DND-41 (cell line): ENCODE measurements around the gene RENBP.

Experiments used
- ATAC-seq: fragments of 200-7000 bp; cut with Tn5 transposase; 3 replicates; pipeline ENCODE4 v1.9.1; 2021; ENCODE audit warnings: low read depth; ENCODE audit not compliant: insufficient read depth
- DNase-seq: peaks from one replicate; pipeline ENCODE4 v3.0.0-alpha.2; 2020
- H2AFZ ChIP-seq: 2 replicates; pipeline ENCODE4 v1.6.0; 2012; ENCODE audit warnings: low read depth, low read length
- H3K27ac ChIP-seq: 2 replicates; pipeline ENCODE4 v1.5.1; 2012; ENCODE audit warnings: low read length, inconsistent platforms
- H3K27me3 ChIP-seq: fragments of 200-600 bp; sonication (generic); 2 replicates; pipeline ENCODE4 v1.6.0; 2012; ENCODE audit warnings: low read length, mild to moderate bottlenecking, inconsistent platforms; ENCODE audit not compliant: insufficient read depth, poor library complexity
- H3K36me3 ChIP-seq: 2 replicates; pipeline ENCODE4 v1.5.1; 2012; ENCODE audit warnings: low read length, inconsistent platforms; ENCODE audit not compliant: insufficient read depth
- H3K4me1 ChIP-seq: 2 replicates; pipeline ENCODE4 v1.5.1; 2012; ENCODE audit warnings: mild to moderate bottlenecking, low read length; ENCODE audit not compliant: insufficient read depth
- H3K4me2 ChIP-seq: 2 replicates; pipeline ENCODE4 v1.6.0; 2012; ENCODE audit warnings: mild to moderate bottlenecking, moderate library complexity, low read length, inconsistent platforms; ENCODE audit not compliant: insufficient read depth
- H3K4me3 ChIP-seq, 2 experiments: fragments of 200-600 bp in 1 of 2; shearing (Covaris generic) in 1 of 2; 2 replicates each; pipeline ENCODE4 v1.5.1; 2012 to 2016; ENCODE audit warnings: inconsistent platforms in 2 of 2, low read length in 2 of 2, mild to moderate bottlenecking in 2 of 2, low read depth in 1 of 2, moderate library complexity in 1 of 2
- H3K79me2 ChIP-seq: 2 replicates; pipeline ENCODE4 v1.6.0; 2012; ENCODE audit warnings: low read length, inconsistent platforms; ENCODE audit not compliant: insufficient read depth
- H3K9ac ChIP-seq: 2 replicates; pipeline ENCODE4 v1.6.0; 2012; ENCODE audit warnings: low read depth, mild to moderate bottlenecking, inconsistent platforms, low read length, moderate library complexity
- H3K9me3 ChIP-seq: 2 replicates; pipeline ENCODE4 v1.5.1; 2012; ENCODE audit warnings: low read length, moderate library complexity, mild to moderate bottlenecking, inconsistent platforms; ENCODE audit not compliant: insufficient read depth, severe bottlenecking
- H4K20me1 ChIP-seq: 2 replicates; pipeline ENCODE4 v1.6.0; 2012; ENCODE audit warnings: low read length; ENCODE audit not compliant: insufficient read depth
- EZH2 ChIP-seq: IDR thresholded peaks from 3 replicates; pipeline ENCODE4 v1.6.1; 2012; ENCODE audit warnings: borderline replicate concordance, low read depth, mild to moderate bottlenecking, moderate library complexity, low read length, inconsistent platforms; ENCODE audit not compliant: severe bottlenecking
- TF ChIP-seq, protein P1 (sequence below): IDR thresholded peaks from 2 replicates; pipeline ENCODE4 v1.5.1; 2012; ENCODE audit warnings: borderline replicate concordance, low read length, moderate library complexity, mild to moderate bottlenecking; ENCODE audit not compliant: poor library complexity, severe bottlenecking; ENCODE audit errors: extremely low read depth

The RENBP gene

GRCh38 chrX:153944140-153944799 is at the start of gene RENBP:
Gene RENBP (minus strand): TSS chrX:153944643. CDS start chrX:153944610, 33 bp downstream.
- peak; percentile 56 for ATAC-seq

GRCh38 chrX:153993978-153994377 is 49.5 kb upstream of the RENBP start:
- no peak for DNase-seq
- no peaks in the 10 kb centered on the region for H3K36me3 ChIP-seq
- no peaks in the 10 kb centered on the region for H4K20me1 ChIP-seq
- H3K4me2 ChIP-seq: no peak overlapping the region
- H3K27ac ChIP-seq: no peak overlapping the region
- no peaks in the 10 kb centered on the region for H3K9me3 ChIP-seq
- no peaks in the 10 kb centered on the region for H3K4me1 ChIP-seq
- H3K4me3 ChIP-seq: no peak overlapping the region
- H3K79me2 ChIP-seq: no peaks in the 10 kb centered on the region
- no peak for ATAC-seq
- H3K9ac ChIP-seq: no peak overlapping the region
- H2AFZ ChIP-seq: no peak overlapping the region
- no peaks in the 10 kb centered on the region for H3K27me3 ChIP-seq
- TF ChIP-seq, protein P1, sequence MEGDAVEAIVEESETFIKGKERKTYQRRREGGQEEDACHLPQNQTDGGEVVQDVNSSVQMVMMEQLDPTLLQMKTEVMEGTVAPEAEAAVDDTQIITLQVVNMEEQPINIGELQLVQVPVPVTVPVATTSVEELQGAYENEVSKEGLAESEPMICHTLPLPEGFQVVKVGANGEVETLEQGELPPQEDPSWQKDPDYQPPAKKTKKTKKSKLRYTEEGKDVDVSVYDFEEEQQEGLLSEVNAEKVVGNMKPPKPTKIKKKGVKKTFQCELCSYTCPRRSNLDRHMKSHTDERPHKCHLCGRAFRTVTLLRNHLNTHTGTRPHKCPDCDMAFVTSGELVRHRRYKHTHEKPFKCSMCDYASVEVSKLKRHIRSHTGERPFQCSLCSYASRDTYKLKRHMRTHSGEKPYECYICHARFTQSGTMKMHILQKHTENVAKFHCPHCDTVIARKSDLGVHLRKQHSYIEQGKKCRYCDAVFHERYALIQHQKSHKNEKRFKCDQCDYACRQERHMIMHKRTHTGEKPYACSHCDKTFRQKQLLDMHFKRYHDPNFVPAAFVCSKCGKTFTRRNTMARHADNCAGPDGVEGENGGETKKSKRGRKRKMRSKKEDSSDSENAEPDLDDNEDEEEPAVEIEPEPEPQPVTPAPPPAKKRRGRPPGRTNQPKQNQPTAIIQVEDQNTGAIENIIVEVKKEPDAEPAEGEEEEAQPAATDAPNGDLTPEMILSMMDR: no peak
- no peak for TF ChIP-seq EZH2

More at GRCh38 chrX:153944140-153944799, at the start of gene RENBP:
- Histone ChIP-seq H3K27me3 (no peaks in the 10 kb centered on the region), H3K79me2 (no peaks in the 10 kb centered on the region), H4K20me1 (no peaks in the 10 kb centered on the region; the same call in 1 of the 2 replicates), H3K4me2 (peak within 1 kb of the TSS; percentile 65), H3K27ac (peak within 1 kb of the TSS; percentile 35), H3K4me3 (peak within 1 kb of the TSS in 1 of 2 experiments; percentile 49; a peak in 2 of 4 replicates), H3K9me3 (no peaks in the 10 kb centered on the region), H3K4me1 (peaks cover 13% of the 10 kb centered on the region), H3K9ac (peak within 1 kb of the TSS; percentile 50), H3K36me3 (peaks cover 13% of the 10 kb centered on the region), H2AFZ (peak within 1 kb of the TSS; percentile 45; the same call in 1 of the 2 replicates)
- TF ChIP-seq, protein P1: no peak
- TF ChIP-seq EZH2: no peak
- peak; percentile 62 for DNase-seq

DNA sequence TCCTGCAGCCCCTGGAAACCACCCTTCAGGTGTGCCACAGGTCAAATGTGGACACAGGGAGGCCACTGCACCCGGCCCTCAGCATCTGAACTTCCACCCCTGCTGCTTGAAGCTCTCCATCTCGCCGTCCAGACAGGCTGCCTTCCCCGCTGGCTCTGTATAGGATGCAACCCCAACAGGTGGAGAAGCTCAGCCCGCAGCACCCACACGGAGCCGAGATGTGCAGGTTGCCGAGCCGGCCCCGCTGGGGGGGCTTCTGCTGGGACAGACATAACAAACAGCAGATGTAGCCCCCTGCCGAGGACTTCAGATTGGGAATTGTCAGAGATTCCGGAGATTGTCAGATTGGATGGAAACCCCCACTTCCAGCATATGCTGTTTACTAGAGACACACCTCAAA is 48.6 kb upstream of the RENBP start:
- Histone ChIP-seq H3K27ac (no peak overlapping the region), H3K4me3 (no peak overlapping the region), H3K9ac (no peak overlapping the region), H3K4me1 (no peaks in the 10 kb centered on the region), H2AFZ (no peak overlapping the region), H3K36me3 (no peaks in the 10 kb centered on the region), H3K4me2 (no peak overlapping the region), H3K27me3 (no peaks in the 10 kb centered on the region), H3K9me3 (no peaks in the 10 kb centered on the region), H3K79me2 (no peaks in the 10 kb centered on the region), H4K20me1 (no peaks in the 10 kb centered on the region)
- TF ChIP-seq, protein P1: no peak
- TF ChIP-seq EZH2: no peak
- DNase-seq: no peak
- no peak for ATAC-seq
